NB4 (cell line): ENCODE measurements around the gene SOHLH1.
A peak's percentile ranks its signal among the peaks of the same experiment; 100 is the strongest.

Experiments used
- DNase-seq: peaks from one replicate; pipeline ENCODE4 v3.0.0; 2010; ENCODE audit warnings: low read depth
- H3K4me3 ChIP-seq: one replicate; pipeline ENCODE4 v1.5.1; 2011; ENCODE audit warnings: mild to moderate bottlenecking, low read depth, low read length, moderate library complexity
- CTCF ChIP-seq: IDR thresholded peaks from one replicate; pipeline ENCODE4 v1.5.1; 2012; ENCODE audit warnings: low read depth, low read length
- MAX ChIP-seq: IDR thresholded peaks from 2 replicates; pipeline ENCODE4 v1.6.1; 2011; ENCODE audit warnings: low read depth, low read length
- MYC ChIP-seq: IDR thresholded peaks from 2 replicates; pipeline ENCODE4 v1.6.1; 2011; ENCODE audit warnings: low read depth, low read length
- POLR2A ChIP-seq: IDR thresholded peaks from 2 replicates; pipeline ENCODE4 v1.6.1; 2011; ENCODE audit warnings: mild to moderate bottlenecking; ENCODE audit not compliant: insufficient read length; ENCODE audit errors: extremely low read depth

SOHLH1 gene

GRCh38 chr9:135665795-135666189, 33.5 kb downstream of the SOHLH1 start:
- H3K4me3 ChIP-seq, result no peak overlapping the region
- peak; percentile 31 for DNase-seq
- TF ChIP-seq POLR2A, result no peak
- TF ChIP-seq MAX, result no peak
- TF ChIP-seq MYC, result no peak
- no peak for TF ChIP-seq CTCF

- no peak for TF ChIP-seq MYC
- no peak for TF ChIP-seq MAX
- TF ChIP-seq POLR2A, result no peak
- no peak for TF ChIP-seq CTCF
- DNase-seq, result no peak
- no peak overlapping the region for H3K4me3 ChIP-seq
These were observed 34.2 kb downstream of the SOHLH1 start for GRCh38 chr9:135664801-135665794.

GRCh38 chr9:135664266-135664665, 35.0 kb downstream of the SOHLH1 start:
- DNase-seq, result no peak
- TF ChIP-seq MYC, result no peak
- TF ChIP-seq MAX, result no peak
- H3K4me3 ChIP-seq, result no peak overlapping the region

- DNase-seq, result no peak
- TF ChIP-seq POLR2A (no peak), MAX (no peak), CTCF (no peak), MYC (no peak)
- no peak overlapping the region for H3K4me3 ChIP-seq
These were observed 35.4 kb downstream of the SOHLH1 start for GRCh38 chr9:135663857-135664256.

- TF ChIP-seq POLR2A (no peak), CTCF (no peak), MAX (no peak), MYC (no peak)
- H3K4me3 ChIP-seq, result no peak overlapping the region
- DNase-seq, result no peak
These were observed 35.9 kb downstream of the SOHLH1 start for GRCh38 chr9:135663451-135663770.

GRCh38 chr9:135662758-135663450, 36.4 kb downstream of the SOHLH1 start, which contains the start of gene LCN9:
LCN9 (plus strand) TSS chr9:135663309; CDS start chr9:135663322, 13 bp downstream.
- DNase-seq, result no peak
- TF ChIP-seq MYC (no peak), CTCF (no peak), MAX (no peak), POLR2A (no peak)
- no peak within 1 kb of the TSS for H3K4me3 ChIP-seq
